ENCODE data around the gene GIMAP8.

The GIMAP8 gene

GRCh38 chr7:150404805-150405583 lies 45.4 kb upstream of the GIMAP8 start (continued):
- TF ChIP-seq PRDM4 (tag by site-specific recombination; IDR thresholded peaks at IDR 0.05) (no peak), ZSCAN16 (tag by site-specific recombination; IDR thresholded peaks at IDR 0.05) (no peak), ZNF146 (tag by site-specific recombination; IDR thresholded peaks at IDR 0.05) (no peak), ZNF518A (tag by site-specific recombination; conservative IDR thresholded peaks at IDR 0.05; ENCODE audit: low read depth) (no peak), GLI2 (tag by site-specific recombination; IDR thresholded peaks at IDR 0.05; ENCODE audit: borderline replicate concordance, low read depth) (no peak), ZNF704 (tag by site-specific recombination; IDR thresholded peaks at IDR 0.05) (no peak), ZNF501 (tag by site-specific recombination; IDR thresholded peaks at IDR 0.05) (no peak; the same call in 1 of the 2 replicates), ZBTB8A (tag by site-specific recombination; IDR thresholded peaks at IDR 0.05) (peak; percentile 39; the same call in 1 of the 2 replicates), ZNF629 (tag by site-specific recombination; IDR thresholded peaks at IDR 0.05) (peak; percentile 42; the same call in 1 of the 2 replicates), ZSCAN30 (tag by site-specific recombination; IDR thresholded peaks at IDR 0.05) (peak; percentile 95), ZNF624 (tag by site-specific recombination; IDR thresholded peaks at IDR 0.05) (no peak), ZNF707 (tag by site-specific recombination; IDR thresholded peaks at IDR 0.05) (no peak), ZNF10 (tag by site-specific recombination; IDR thresholded peaks at IDR 0.05) (0 out of 2 replicates have a peak, but pooled peaks have one; percentile 45), ZNF175 (tag by site-specific recombination; IDR thresholded peaks at IDR 0.05) (no peak), ZNF140 (tag by site-specific recombination; IDR thresholded peaks at IDR 0.05) (no peak), HOXC10 (CRISPR knock-in tag; IDR thresholded peaks at IDR 0.05) (no peak), ZNF292 (tag by site-specific recombination; IDR thresholded peaks at IDR 0.05; ENCODE audit: borderline replicate concordance, low read depth) (no peak), ZNF558 (tag by site-specific recombination; IDR thresholded peaks at IDR 0.05) (no peak), REST (tag by site-specific recombination; IDR thresholded peaks at IDR 0.05) (no peak), ZSCAN23 (tag by site-specific recombination; IDR thresholded peaks at IDR 0.05) (no peak), INSM2 (tag by site-specific recombination; IDR thresholded peaks at IDR 0.05) (no peak), ZNF514 (tag by site-specific recombination; IDR thresholded peaks at IDR 0.05) (no peak)

Data from HEK293 (cell line).